Inflammatory macrophage treated with lipopolysaccharide for 4 hours (primary cell): ENCODE data around the gene FUZ.

Source experiments
- DNase-seq: peaks from one replicate; pipeline ENCODE4 v3.0.0-alpha.2; 2020

FUZ gene

DNA sequence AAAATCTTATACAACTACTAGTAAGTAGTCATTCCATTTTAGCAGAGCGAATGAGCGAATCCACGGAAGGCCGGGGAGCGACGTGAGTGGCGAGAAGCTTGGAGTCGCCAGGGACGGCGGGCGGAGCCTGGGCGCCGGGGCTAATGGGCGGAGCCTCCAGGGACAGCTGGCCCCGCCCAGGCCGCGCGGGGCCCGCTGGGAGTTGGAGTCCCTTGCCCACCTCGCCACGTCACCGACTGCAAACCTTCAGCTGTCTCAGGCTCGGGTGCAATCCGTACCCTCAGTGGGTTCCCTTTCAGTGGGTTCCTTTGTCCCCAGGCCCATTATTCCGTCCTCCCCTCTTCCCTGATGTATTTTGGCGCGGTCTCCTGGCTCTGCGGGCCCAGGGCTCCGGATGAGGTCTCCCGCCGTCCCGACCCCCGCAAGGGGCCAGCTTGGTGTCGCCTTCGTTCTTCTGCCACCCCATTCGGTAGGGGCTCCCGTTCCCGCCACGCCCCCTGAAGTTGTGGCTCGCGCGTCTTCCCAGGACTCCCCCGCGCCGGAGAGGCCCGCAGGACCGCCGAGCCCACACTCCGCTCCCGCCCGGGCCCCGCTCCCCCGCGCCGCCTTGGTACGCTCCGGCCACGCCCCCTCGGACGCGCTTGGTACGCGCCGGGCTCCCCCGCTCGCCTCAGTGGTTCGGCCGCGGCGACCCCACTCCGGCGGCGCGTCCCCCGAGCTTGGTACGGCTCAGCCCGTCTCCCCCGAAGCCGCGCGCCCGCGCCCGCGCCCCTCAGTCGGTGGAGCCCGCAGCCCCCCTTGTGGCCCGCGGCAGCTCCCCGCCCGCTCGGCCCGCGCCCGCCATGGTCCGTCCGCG lies 37.6 kb upstream of the FUZ start, which contains the start of gene PTOV1:
PTOV1 (plus strand) TSS at position 673 of the 856 bp plus-strand sequence.
- peak; percentile 93 for DNase-seq

DNA sequence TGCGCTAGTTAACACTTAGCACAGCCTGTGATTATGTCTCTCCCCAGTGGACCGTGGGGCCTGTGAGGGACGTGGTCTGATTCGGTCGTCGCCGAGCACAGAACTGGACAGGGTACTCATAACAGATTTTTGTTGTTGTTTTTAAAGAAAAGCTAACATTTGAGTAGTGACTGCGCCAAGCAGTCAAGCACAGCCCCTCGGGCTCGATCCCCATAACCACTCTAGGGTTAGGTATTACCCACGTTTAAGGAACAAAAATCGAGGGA lies 37.1 kb upstream of the FUZ start:
- DNase-seq: no peak

DNA sequence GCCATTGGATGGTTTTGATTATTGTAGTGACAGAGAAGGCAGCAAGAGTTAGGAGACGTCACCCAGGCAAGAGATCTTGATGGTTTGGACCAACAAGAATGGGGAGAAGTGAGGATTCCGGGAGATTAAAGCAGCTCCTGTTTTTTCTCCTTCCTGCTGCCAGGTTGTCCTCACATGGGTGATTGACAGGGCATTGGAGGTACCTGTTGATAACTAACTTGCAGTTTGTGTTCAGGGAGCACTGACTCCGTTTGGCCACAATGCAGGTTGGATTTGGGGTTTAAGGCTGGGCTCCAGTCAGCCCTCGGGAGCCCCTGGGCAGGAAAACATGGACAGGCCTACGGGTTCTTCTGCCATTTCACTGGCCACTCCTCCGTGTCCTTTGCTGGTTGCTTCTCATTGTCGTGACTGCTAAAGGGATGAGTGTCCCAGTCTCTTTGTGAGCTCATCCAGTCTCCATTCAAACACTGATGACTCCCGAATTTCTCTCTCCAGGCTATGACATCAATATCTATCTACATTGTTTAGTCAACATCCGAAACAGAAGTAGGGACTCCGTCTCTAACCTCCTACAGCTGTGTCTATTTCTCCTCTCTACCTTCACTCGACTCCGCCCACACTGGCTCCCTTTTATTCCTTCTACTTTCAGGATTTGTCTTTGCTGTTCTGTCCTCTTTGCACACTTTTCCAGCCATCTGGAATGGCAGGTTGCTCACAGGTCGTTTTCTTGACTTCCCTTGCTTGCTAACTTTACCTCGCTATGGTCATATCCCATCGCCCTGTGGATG lies 36.5 kb upstream of the FUZ start:
- DNase-seq: no peak

DNA sequence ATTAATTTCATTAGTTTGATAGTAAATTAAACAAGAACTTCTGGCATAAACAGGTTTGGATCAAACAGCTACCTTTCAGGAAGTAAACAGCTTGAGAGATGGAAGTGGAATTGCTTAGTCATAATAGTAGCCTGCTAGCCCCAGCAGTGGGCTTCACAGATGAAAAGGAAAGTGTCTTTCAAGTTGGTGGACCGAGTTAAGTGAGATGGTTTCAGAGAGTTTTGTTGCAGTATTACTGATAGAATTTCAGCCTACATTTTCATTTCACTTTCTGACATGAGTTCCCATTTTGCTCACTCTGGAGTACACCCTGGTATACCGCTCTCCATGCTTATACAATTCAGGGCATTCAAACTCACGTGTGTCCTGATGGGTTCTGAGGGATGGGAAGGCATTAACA lies 35.8 kb upstream of the FUZ start:
- DNase-seq: peak; percentile 19

DNA sequence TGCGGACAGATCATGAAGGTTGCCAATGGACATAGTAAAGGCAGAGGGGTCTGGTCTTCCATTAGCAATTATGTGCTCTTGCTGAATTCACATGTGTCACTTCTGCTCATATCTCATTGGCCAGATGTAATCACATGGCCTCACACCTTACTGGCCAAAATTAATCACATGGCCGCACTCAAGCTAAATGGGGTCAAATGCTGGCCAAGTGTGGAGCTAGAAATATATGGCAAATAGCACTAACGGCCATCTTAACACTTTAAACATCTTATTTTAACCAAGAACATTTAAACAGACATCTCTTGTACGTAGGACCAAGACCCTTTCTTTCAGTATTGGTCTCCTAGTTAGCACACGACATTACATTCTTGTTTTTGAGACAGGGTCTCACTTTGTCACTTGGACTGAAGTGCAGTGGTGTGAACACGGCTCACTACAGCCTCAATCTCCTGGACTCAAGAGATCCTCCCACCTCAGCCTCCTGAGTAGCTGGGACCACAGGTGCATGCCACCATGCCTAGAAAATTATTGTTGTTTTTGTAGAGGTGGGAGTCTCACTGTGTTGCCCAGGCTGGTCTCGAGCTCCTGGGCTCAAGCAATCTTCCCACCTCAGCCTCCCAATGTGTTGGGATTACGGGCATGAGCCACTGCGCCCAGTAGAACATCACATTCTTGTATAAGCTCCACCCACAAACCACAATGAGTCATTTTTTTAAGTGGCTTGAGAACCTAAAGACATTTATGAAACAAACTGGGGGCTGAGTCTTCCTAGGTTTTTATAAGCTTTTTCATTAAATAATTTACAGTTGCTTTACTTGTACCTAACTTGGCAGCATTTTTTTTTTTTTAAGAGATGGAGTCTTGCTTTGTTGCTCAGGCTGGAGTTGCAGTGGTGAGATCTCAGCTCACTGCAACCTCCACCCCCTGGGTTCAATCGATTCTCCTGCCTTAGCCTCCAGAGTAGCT lies 34.9 kb upstream of the FUZ start:
- DNase-seq: peak; percentile 87

DNA sequence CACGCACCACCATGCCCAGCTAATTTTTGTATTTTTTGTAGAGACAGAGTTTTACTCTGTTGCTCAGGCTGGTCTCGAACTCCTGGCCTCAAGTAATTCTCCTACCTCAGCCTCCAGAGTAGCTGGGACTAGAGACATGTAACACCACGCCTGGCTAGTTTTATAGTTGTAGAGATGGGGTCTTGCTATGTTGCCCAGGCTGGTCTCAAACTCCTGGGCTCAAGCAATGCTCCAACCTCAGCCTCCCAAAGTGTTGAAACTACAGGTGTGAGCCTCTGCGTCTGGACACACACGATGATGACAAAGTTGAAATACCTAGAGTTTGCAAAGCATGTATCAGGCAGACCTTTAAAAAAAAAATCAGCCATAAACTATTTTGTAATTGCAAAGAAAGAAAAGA lies 33.3 kb upstream of the FUZ start:
- no peak for DNase-seq

DNA sequence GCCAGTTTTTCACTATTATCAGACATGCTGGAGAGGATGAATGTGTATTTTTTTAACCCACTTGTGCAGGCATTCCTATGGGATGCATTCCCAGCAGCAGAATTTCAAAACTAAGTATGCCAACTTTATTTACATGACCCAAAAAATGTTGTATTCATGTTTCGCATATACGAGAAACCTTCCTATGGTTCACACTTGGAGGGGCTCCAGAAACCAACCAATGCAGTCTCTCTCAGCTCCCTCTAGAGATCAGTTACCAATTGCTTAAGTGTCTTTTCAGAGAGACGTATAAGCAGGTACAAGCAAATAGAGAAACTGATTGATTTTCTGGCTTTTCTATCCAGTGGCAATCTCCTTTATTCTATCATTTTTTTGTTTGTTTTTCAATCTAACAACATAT lies 32.3 kb upstream of the FUZ start:
- DNase-seq: no peak

DNA sequence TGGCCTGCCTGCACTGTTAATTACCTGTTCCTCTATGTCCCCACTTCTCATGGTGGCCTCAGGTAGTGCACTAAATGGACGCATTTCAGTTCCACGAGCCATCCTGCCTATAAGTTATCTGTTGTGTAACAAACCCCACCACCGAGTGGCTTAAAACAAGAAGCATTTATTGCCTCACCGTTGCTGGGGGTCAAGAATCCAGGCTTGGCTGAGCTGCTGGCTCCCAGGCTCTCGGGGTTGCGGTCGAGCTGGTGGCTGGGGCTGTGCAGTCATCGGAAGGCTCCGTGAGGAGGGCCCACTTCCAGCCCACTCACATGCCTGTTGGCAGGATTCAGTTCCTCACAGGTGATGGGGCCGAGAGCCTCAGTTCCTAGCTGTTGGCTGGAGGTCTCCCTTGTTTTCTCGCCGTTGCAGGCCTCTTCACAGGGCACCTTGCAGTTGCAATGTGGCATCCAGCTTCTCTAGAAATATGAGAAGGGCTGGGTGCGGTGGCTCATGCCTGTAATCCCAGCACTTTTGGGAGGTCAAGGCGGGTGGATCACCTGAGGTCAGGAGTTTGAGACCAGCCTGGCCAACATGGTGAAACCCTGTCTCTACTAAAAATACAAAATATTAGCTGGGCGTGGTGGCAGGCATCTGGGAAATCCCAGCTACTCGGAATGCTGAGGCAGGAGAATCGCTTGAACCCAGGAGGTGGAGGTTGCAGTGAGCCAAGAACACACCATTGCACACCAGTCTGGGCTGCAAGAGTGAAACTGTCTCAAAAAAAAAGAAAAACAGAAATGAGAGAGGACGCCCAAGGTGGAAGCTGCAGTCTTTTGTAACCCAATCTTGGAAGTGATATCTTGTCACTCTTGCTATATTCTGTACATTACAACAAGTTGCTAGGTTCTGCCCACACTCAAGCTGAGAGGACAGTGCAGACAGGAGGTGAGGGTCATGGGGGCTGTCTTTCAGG lies 31.3 kb upstream of the FUZ start:
- peak; percentile 64 for DNase-seq

DNA sequence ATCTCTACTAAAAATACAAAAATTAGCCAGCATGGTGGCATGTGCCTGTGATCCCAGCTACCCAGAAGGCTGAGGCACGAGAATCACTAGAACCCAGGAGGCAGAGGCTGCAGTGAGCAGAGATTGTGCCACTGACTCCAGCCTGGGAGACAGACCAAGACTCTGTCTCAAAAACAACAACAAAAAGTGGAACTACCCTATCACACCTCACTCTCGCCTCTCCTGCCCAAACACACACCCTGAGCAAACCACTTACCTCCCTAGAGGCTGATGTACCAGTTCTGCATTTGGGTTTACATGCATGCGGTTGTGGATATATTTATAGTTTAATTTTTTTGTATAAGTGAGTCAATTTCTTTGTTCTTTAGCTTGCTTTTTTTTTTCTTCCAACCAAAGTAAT lies 30.2 kb upstream of the FUZ start:
- no peak for DNase-seq

DNA sequence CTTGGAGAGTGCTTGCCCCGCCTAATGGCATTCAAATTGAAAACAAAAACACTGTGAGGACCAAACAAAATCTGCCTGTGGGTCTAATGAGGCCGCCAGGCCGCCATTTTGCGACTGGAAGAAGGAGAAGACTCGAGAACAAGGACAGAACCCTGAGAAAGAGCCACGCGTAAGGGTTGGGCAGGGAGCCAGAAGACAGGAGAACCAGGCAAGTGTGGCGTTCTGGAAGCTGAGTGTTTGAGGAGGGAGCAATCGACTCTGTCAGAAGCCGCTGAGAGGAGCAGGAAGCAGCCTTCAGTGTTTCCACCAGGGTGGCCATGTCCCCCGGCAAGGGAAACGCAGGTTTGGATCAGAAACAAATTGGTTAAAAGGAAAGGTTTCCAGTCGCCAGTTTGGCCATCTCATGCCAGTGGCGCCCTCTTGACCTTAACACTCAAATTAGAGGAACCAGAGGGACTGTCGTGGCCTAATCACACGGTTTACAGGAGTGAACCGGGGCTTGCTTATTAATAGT lies 27.7 kb upstream of the FUZ start:
- DNase-seq: no peak

DNA sequence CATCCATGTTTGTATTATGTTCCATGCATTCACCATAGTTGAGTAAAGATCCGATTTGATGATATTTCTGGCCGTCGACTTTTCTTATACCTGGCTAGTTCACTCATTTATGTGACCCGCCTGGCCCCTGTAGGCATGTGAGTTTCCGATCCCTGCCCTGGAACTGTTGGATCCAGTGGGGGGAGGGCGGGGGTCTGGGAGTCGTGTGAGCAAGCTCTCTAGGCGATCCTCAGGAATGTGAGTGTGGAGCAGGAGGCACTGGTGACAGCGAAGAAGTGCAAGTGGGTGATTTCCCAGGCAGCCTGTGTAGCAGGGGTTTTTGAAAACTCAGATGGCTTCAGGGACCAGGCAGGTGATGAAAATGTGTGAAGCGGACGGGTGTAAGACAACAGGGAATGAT lies 27.2 kb upstream of the FUZ start:
- DNase-seq: no peak

DNA sequence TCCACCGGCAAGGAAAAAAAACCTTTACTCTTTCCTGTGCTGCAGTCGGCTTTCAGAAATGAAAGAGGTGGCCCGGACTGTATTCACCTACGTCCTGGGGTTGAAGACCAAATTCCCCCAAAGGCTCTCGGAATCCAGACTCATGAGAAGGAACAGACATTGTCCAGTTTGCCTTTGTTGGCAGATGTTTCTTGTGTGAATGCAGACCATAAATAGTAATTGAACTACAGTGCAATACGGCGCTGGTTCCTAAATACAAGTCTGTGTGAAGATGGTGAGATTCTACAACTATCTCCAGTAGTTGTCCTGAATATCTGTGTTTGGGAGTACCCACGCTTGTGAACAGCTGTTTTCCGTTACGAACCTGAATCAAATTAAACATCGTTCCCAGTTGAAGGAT lies 26.6 kb upstream of the FUZ start:
- no peak for DNase-seq

DNA sequence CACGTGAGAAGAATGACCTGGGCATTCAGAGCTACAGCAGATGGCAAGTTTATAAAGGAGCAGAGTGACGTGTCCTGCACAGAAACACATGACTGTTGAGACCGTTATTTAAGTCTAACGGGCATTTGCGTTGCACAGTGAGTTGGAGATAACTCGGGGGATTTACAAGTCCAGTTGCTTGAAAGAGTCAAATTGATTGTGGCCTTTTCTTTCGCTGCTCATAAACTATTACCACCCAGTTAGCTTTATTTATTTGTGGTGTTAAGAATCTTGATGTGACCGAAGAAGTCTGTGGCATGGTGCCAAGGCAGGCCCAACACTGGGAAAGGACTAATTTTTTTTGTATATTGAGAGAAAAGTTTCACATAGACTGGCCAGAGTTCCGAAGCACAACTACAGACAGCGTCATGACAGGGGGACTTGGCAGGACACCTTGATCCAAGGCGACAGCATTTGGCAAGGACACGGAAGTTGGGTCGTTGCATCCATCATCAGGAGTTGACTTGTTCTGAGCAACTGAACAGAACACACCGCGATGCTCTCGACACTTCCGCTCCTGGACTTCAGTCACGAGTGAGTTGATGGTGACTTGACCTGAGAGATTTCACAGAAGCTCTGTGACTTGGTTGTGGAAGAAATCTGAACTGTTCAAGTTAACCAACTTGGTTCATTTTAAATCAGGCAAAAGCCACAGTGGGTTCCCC lies 25.9 kb upstream of the FUZ start:
- DNase-seq: no peak

DNA sequence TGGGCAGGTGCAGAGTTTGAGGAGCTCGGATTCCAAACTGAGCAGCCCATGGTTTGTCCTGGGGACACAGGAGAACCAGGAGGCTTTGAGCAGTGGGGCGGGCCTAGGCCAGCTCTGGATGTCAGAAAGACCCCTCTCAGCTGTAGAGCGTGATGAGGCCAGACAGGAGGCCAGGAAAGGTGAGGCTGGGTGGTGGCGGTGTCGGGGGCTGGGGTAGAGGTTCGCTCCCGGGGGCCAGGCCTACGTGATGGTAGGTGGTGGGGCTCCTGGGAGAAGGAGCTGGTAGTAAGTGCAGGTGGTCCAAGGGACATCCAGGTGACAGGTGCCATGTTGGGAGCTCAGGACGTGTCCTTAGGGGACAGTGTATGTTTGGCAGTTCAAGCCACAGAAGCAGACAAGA lies 24.3 kb upstream of the FUZ start:
- no peak for DNase-seq

DNA sequence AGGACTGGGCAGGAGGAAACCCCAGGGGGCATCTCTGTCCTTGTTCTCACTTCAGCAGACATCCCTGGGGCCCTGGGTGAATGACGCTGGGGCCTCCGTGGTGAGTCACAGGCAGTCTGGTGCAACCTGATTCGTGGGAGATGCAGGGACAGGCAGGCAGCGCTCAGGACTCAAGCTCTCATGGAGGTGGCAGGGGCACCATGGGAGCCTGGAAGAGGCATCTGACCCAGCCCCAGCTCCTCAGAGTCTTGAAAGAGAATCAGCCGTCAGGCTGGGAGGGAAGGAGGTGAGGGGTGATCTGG lies 23.9 kb upstream of the FUZ start:
- no peak for DNase-seq

DNA sequence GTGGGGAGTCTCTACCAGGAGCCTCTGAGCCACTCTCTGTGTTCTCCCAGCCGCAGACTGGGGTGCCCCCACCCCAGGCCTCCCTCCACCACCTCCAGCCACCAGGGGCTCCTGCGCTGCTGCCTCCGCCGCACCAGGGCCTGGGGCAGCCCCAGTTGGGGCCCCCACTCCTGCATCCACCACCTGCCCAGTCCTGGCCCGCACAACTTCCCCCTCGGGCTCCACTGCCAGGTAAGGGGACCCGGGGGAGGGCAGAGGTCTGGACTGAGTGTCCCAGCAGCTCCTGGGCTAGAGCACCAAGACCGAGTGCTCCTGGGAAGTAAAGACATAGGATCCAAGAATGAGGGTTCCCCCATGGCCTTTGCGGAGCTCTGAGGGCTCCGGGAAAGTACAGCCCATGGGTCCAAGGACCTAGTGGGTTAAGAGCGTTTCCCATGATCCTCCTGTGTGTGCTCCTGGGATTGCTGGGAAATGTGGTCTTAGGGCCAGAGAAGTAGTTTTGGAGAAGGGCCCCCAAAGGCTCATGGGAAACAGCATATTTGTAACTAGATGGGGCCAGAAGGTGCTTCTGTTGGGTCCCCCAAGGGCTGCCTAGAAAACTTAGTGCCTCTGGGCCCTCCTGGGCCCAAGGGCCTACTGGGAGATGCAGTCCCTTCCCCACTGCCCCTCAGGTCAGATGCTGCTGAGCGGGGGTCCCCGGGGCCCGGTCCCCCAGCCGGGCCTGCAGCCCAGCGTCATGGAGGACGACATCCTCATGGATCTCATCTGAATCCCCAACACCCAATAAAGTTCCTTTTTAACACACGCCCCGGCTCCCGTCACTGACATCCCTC lies 23.3 kb upstream of the FUZ start:
- no peak for DNase-seq

DNA sequence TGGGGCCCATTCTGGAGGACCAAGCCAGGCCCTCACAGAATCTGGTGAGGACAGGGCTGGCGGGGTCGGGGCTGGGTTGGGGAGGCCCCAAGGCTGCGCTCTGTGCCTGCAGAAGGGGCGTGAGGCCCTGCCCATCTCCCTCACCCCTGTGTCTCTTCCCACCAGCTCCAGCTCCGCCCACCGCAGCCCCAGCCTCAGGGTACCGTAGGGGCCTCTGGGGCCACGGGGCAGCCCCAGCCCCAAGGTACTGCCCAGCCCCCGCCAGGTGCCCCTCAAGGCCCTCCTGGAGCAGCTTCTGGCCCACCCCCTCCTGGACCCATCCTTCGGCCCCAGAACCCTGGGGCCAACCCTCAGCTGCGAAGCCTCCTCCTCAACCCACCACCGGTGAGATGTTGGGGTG lies 22.5 kb upstream of the FUZ start:
- no peak for DNase-seq

DNA sequence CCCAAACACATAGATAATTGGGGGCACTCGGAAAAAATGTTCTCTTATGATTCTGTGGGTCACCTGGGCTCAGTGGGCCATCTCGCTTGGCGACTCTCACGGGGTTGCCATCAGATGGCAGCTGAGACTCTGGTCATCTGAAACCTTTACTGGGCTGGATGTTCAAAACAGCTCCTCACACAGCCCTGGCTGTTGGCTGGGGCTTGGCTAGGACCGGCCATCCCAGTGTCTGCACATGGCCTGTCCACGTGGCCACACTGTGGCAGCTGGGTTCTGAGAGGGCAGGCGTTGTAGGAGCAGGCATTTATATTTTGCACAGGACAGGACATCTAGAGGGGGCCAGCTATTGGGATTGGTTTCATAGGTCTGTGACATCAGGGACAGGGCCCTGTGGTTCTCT lies 20.5 kb upstream of the FUZ start:
- no peak for DNase-seq

DNA sequence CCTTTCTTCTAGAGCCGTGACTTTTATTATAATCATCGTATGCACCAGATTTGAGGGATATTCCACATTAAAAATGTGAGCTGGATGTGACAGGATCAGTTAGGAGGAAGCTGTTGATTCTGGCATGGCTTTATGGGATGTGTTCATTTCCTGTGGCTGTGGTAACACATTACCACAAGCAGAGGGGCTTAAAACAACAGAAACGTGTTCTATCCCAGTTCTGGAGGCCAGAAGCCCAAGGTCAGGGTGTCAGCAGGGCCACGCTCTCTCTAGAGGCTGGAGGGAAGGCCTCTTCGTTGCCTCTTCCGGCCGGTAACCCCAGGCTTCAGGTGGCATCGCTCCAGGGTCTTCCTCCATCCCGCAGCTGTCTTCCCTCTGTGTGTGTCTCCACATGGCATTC lies 19.5 kb upstream of the FUZ start:
- no peak for DNase-seq

DNA sequence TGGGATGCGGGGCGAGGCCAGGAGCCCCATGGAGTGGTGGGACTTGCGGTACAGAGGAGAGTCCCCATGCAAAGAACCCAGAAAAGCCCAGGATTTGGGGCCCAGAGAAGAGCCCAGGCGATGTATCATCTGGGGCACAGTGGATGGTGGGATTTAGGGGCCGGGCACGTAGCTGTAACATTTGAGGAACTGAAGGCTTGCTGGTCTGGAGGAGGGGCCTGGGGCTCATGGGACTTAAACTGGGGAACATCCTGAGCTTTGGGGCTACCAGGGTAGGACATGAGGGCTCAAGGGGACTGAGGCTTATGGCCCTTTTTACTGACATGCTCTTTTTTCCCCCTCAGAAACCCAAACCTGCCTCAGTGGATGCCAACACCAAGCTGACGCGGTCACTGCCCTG lies 18.5 kb upstream of the FUZ start:
- DNase-seq: no peak

DNA sequence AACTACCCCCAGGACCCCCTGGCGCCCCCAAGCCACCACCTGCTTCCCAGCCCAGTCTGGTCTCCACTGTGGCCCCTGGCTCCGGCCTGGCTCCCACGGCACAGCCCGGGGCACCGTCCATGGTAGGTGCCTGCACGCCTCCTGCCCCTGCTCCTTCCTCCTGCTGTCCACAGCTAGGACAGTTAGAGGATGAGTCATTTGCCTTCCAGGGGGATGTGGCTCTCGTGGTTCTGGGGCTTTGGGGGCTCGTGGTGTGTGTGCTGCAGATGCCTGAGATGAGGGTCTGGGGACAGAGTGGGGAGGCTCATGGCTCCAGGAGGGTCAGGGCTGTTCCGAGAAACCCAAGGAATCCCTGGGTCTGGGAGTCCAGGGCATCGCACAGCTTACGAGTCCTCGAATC lies 17.7 kb upstream of the FUZ start:
- DNase-seq: no peak
